Measurements from ENCODE around the gene ZNF511. TPM values are rescaled to one million over a fixed set of nuclear protein-coding genes. Genes with fewer than 3 reads are reported as not detected.

Gene ZNF511
- total and polyA plus RNA-seq, 2 experiments from 2014 or later, result 12.6 to 59.5 TPM

- H3K27me3 ChIP-seq (replicated peaks; ENCODE audit: insufficient read depth), result peaks cover 41% of the 10 kb centered on the region
Observed at GRCh38 chr10:133336577-133337369, 28.1 kb downstream of the ZNF511 start, which contains the start of gene CALY. Gene CALY, minus strand, starts transcription at chr10:133336896. Its CDS starts 7,907 bp downstream, at chr10:133328989.

GRCh38 chr10:133337370-133337725, 28.6 kb downstream of the ZNF511 start:
- Histone ChIP-seq H3K9me3 (ENCODE audit: low read depth) (no peaks in the 10 kb centered on the region), H2AFZ (no peak overlapping the region), H3K4me2 (ENCODE audit: unreplicated experiment) (no peak overlapping the region), H3F3A (ENCODE audit: insufficient read depth) (no peaks in the 10 kb centered on the region), H3K79me2 (ENCODE audit: insufficient read depth) (no peaks in the 10 kb centered on the region), H3K4me1 (ENCODE audit: insufficient read depth) (no peaks in the 10 kb centered on the region), H3K9me2 (ENCODE audit: insufficient read depth) (no peaks in the 10 kb centered on the region), H4K20me1 (ENCODE audit: insufficient read depth) (no peaks in the 10 kb centered on the region), H3K27ac (no peak overlapping the region), H3K4me3 (no peak overlapping the region), H3K27me3 (replicated peaks; ENCODE audit: insufficient read depth) (peaks cover 35% of the 10 kb centered on the region), H3K36me3 (ENCODE audit: low read depth) (no peaks in the 10 kb centered on the region), H3K9ac (no peak overlapping the region)
- TF ChIP-seq EZH2phosphoT487 (IDR thresholded peaks at IDR 0.05; ENCODE audit: insufficient read depth, low read depth), result no peak
- TF ChIP-seq EZH2 (IDR thresholded peaks at IDR 0.05; ENCODE audit: insufficient read depth, poor library complexity, severe bottlenecking), result no peak
- in situ Hi-C loops (cut with MboI), result no loop called here
- no peak for DNase-seq
- WGBS, 2 experiments (ENCODE audit: low coverage in 1 of 2, low lambda C conversion rate in 2 of 2, missing lambda C conversion rate in 2 of 2), result 65 to 75% methylated on average over 3 of the region's 3 CpGs

More at GRCh38 chr10:133336577-133337369, 28.1 kb downstream of the ZNF511 start, which contains the start of gene CALY:
- TF ChIP-seq EZH2 (IDR thresholded peaks at IDR 0.05; ENCODE audit: insufficient read depth, poor library complexity, severe bottlenecking), result no peak
- TF ChIP-seq EZH2phosphoT487 (IDR thresholded peaks at IDR 0.05; ENCODE audit: insufficient read depth, low read depth), result no peak
- Histone ChIP-seq H3K4me3 (peak within 1 kb of the TSS; percentile 56; the same call in 1 of the 2 replicates), H2AFZ (no peak within 1 kb of the TSS), H3K27ac (no peak within 1 kb of the TSS), H3K9me2 (ENCODE audit: insufficient read depth) (no peaks in the 10 kb centered on the region), H3K4me1 (ENCODE audit: insufficient read depth) (no peaks in the 10 kb centered on the region), H4K20me1 (ENCODE audit: insufficient read depth) (no peaks in the 10 kb centered on the region), H3K9ac (no peak within 1 kb of the TSS), H3K36me3 (ENCODE audit: low read depth) (no peaks in the 10 kb centered on the region), H3F3A (ENCODE audit: insufficient read depth) (no peaks in the 10 kb centered on the region), H3K9me3 (ENCODE audit: low read depth) (no peaks in the 10 kb centered on the region), H3K79me2 (ENCODE audit: insufficient read depth) (no peaks in the 10 kb centered on the region), H3K4me2 (ENCODE audit: unreplicated experiment) (peak within 1 kb of the TSS; percentile 44)
- in situ Hi-C loops (cut with MboI), result no loop called here
- DNase-seq, result peak; percentile 15
- WGBS, 2 experiments (ENCODE audit: low coverage in 1 of 2, low lambda C conversion rate in 2 of 2, missing lambda C conversion rate in 2 of 2), result 13 to 22% methylated on average over 11 to 55 of the region's 63 CpGs

DNA sequence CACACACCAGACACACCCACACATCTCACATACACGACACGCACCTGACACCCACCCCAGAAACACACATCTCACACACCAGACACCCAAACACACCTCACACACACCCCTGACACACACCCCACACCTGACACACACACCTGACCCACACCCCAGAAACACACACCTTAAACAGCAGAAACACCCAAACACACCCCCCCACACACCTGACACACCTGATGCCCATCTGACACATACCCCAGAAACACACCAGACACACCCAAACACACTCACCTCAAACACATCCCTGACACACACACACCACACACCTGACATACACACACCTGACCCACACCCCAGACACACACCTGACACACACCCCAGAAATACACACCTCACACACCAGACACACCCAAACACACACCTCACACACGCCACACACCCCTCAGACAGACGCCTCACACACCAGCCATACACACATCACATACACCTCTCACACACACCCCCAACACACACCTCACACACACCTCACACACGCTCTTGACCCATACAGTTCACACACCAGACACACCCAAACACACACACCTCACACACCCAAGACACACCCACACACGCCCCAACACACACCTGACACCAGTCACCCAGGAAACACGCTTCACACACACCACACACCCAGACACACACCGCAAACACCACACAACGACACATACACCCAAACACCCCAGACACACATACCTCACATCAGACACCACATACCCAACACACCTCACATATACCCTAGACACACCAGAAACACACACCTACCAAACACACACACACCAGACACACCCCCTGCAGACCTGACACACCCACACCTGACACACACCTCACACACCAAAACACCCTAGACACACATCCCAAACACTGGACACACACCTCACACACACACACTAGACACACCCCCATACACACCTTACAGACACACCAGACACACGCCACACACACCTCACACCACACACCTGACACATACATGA, 29.7 kb downstream of the ZNF511 start:
- no peak overlapping the region for H3K4me3 ChIP-seq
- no peak for TF ChIP-seq EZH2phosphoT487 (IDR thresholded peaks at IDR 0.05; ENCODE audit: insufficient read depth, low read depth)
- TF ChIP-seq EZH2 (IDR thresholded peaks at IDR 0.05; ENCODE audit: insufficient read depth, poor library complexity, severe bottlenecking), result no peak
- H2AFZ ChIP-seq, result no peak overlapping the region
- H3K9ac ChIP-seq, result no peak overlapping the region
- no peaks in the 10 kb centered on the region for H3F3A ChIP-seq (ENCODE audit: insufficient read depth)
- H3K4me1 ChIP-seq (ENCODE audit: insufficient read depth), result no peaks in the 10 kb centered on the region
- peaks cover 37% of the 10 kb centered on the region for H3K27me3 ChIP-seq (replicated peaks; ENCODE audit: insufficient read depth)
- no peak for DNase-seq
- no peak overlapping the region for H3K4me2 ChIP-seq (ENCODE audit: unreplicated experiment)
- H3K27ac ChIP-seq, result no peak overlapping the region
- H3K36me3 ChIP-seq (ENCODE audit: low read depth), result no peaks in the 10 kb centered on the region
- no peaks in the 10 kb centered on the region for H3K9me2 ChIP-seq (ENCODE audit: insufficient read depth)
- in situ Hi-C loops (cut with MboI), result no loop called here
- WGBS, 2 experiments (ENCODE audit: low coverage in 1 of 2, low lambda C conversion rate in 2 of 2, missing lambda C conversion rate in 2 of 2), result 79 to 83% methylated on average over 9 to 10 of the region's 10 CpGs
- H3K9me3 ChIP-seq (ENCODE audit: low read depth), result no peaks in the 10 kb centered on the region
- H3K79me2 ChIP-seq (ENCODE audit: insufficient read depth), result no peaks in the 10 kb centered on the region
- no peaks in the 10 kb centered on the region for H4K20me1 ChIP-seq (ENCODE audit: insufficient read depth)

- Histone ChIP-seq H3K4me1 (ENCODE audit: insufficient read depth) (no peaks in the 10 kb centered on the region), H3K4me2 (ENCODE audit: unreplicated experiment) (no peak overlapping the region), H3K27me3 (replicated peaks; ENCODE audit: insufficient read depth) (peaks cover 38% of the 10 kb centered on the region), H3K79me2 (ENCODE audit: insufficient read depth) (no peaks in the 10 kb centered on the region), H3K36me3 (ENCODE audit: low read depth) (no peaks in the 10 kb centered on the region), H3F3A (ENCODE audit: insufficient read depth) (no peaks in the 10 kb centered on the region), H4K20me1 (ENCODE audit: insufficient read depth) (no peaks in the 10 kb centered on the region), H3K9me3 (ENCODE audit: low read depth) (no peaks in the 10 kb centered on the region), H3K27ac (no peak overlapping the region), H3K4me3 (no peak overlapping the region), H3K9me2 (ENCODE audit: insufficient read depth) (no peaks in the 10 kb centered on the region), H2AFZ (no peak overlapping the region), H3K9ac (no peak overlapping the region)
- in situ Hi-C loops (cut with MboI), result no loop called here
- WGBS, 2 experiments (ENCODE audit: low coverage in 1 of 2, low lambda C conversion rate in 2 of 2, missing lambda C conversion rate in 2 of 2), result 87 to 89% methylated on average over 13 of the region's 13 CpGs
- no peak for DNase-seq
- no peak for TF ChIP-seq EZH2phosphoT487 (IDR thresholded peaks at IDR 0.05; ENCODE audit: insufficient read depth, low read depth)
- TF ChIP-seq EZH2 (IDR thresholded peaks at IDR 0.05; ENCODE audit: insufficient read depth, poor library complexity, severe bottlenecking), result no peak
Observed at GRCh38 chr10:133339708-133340380, 31.1 kb downstream of the ZNF511 start.

All from GM23248 (cell line).